ENCODE results near the gene KLHL2.
"Not testable (repeated sequence)": the region's sequence is repeated elsewhere in the genome, so short reads cannot be mapped to it uniquely, and the experiment has no call there.

KLHL2 gene

DNA sequence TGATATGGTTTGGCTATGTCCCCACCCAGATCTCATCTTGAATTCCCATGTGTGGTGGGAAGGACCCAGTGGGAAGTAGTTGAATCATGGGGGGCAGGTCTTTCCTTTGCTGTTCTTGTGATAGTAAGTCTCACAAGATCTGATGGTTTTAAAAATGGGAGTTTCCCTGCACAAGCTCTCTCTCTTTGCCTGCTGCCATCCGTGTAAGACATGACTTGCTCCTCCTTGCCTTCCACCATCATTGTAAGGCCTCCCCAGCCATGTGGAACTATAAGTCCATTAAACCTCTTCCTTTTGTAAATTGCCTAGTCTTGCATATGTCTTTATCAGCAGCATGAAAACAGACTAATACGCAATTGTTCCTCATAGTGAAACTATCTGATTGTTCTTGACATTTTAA is 66.1 kb downstream of the KLHL2 start:
- H3K9me3 ChIP-seq (ENCODE audit: low read length); H3K27me3 ChIP-seq (ENCODE audit: control insufficient read depth in 1 of 2, insufficient read depth in 2 of 2, low read length in 2 of 2); H3K4me1 ChIP-seq (ENCODE audit: insufficient read depth, low read length); H3K9ac ChIP-seq (ENCODE audit: low read length); H3K36me3 ChIP-seq (ENCODE audit: insufficient read depth, low read length); H3K27ac ChIP-seq (ENCODE audit: low read depth, low read length); H3K4me3 ChIP-seq (ENCODE audit: low read depth in 1 of 2, low read length in 2 of 2): not testable (repeated sequence)

DNA sequence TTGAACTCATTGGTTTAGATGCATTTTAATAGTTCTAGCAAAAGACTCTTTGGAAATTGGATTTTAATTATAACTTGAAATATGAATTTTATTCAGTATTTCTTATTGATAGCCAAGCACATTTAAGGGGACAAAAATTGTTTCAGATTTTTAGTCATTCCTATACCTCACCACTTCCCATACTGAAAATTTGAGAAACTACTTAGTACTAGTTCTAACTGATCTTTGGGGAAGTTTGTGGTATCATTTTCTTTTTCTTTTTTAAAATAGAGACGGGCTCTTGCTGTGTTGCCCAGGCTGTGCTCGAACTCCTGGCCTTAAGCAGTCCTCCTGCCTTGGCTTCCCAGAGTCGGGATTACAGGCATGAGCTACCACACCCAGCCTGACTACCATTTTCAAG is 68.0 kb downstream of the KLHL2 start:
- not testable (repeated sequence) for H3K36me3 ChIP-seq (ENCODE audit: insufficient read depth, low read length); H3K9me3 ChIP-seq (ENCODE audit: low read length); H3K27ac ChIP-seq (ENCODE audit: low read depth, low read length); H3K27me3 ChIP-seq (ENCODE audit: control insufficient read depth in 1 of 2, insufficient read depth in 2 of 2, low read length in 2 of 2); H3K4me3 ChIP-seq (ENCODE audit: low read depth in 1 of 2, low read length in 2 of 2); H3K9ac ChIP-seq (ENCODE audit: low read length); H3K4me1 ChIP-seq (ENCODE audit: insufficient read depth, low read length)

DNA sequence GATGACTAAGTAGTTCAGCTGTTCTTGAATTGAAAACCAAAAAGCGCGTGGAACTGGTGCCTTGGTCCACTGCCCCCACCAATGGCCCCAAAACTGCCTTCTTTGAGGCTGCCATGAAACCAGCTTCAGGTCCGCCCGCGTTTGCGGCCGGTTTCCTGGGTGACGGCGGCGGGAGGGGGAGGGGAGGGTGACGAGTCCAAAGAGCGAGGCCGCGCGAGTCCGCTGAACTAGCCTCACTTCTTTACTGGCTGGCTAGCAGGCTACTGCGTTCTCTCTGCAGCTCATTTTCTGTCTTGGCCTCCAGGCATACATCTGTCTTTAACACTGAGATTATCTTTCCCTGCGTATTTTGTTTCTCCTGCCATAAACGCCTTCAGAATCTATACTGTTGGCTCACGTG is 72.2 kb downstream of the KLHL2 start:
- H3K9ac ChIP-seq (ENCODE audit: low read length), result not testable (repeated sequence)

DNA sequence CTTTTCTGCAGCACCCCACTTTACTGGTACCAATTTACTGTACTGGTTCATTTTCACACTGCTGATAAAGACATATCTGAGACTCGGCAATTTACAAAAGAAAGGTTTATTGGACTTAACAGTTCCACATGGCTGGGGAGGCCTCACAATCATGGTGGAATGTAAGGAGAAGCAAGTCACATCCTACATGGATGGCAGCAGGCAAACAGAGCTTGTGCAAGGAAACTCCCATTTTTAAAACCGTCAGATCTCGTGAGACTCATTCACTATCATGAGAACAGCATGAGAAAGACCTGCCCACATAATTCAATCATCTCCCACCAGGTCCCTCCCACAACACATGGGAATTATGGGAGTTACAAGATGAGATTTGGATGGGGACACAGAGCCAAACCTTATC is 77.3 kb downstream of the KLHL2 start:
- H3K4me3 ChIP-seq (ENCODE audit: low read depth in 1 of 2, low read length in 2 of 2); H3K36me3 ChIP-seq (ENCODE audit: insufficient read depth, low read length); H3K9me3 ChIP-seq (ENCODE audit: low read length); H3K27ac ChIP-seq (ENCODE audit: low read depth, low read length); H3K4me1 ChIP-seq (ENCODE audit: insufficient read depth, low read length); H3K9ac ChIP-seq (ENCODE audit: low read length); H3K27me3 ChIP-seq (ENCODE audit: control insufficient read depth in 1 of 2, insufficient read depth in 2 of 2, low read length in 2 of 2): not testable (repeated sequence)

More for the DNA sequence above, 72.2 kb downstream of the KLHL2 start:
- H3K4me3 ChIP-seq (ENCODE audit: low read depth in 1 of 2, low read length in 2 of 2); H3K27ac ChIP-seq (ENCODE audit: low read depth, low read length); H3K27me3 ChIP-seq (ENCODE audit: control insufficient read depth in 1 of 2, insufficient read depth in 2 of 2, low read length in 2 of 2); H3K4me1 ChIP-seq (ENCODE audit: insufficient read depth, low read length); H3K36me3 ChIP-seq (ENCODE audit: insufficient read depth, low read length); H3K9me3 ChIP-seq (ENCODE audit: low read length): not testable (repeated sequence)

DNA sequence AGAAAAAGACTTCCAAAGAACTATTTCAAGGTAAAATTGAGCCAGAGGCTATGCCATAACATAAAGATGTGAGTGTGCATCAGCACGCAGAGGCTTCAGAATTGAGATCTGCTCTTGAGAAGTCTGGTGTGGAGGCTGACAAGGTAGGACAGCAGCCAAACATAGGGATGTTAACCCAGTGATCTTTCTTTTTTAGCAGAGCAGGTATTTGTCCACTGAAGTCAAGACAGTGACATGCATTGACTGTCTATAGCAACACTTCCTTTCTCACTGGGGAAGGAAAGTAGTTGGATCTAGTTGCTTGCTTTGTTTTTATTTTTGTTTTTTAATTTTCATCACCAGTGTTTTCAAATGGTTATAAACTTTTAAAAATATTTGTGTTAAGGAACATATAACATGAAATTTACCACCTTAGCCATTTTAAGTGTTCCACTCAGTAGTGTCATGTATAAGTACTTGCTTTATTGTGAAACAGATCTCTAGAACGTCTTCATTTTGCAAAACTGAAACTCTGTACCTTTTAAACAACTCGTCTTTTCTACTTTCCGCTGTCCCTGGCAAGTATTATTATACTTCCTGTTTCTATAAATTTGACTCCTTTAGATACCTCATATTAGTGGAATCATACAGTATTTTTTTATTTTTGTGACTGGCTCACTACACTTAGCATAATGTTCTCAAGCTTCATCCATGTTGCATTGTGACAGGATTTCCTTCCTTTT is 79.4 kb downstream of the KLHL2 start:
- not testable (repeated sequence) for H3K27me3 ChIP-seq (ENCODE audit: control insufficient read depth in 1 of 2, insufficient read depth in 2 of 2, low read length in 2 of 2); H3K9ac ChIP-seq (ENCODE audit: low read length); H3K36me3 ChIP-seq (ENCODE audit: insufficient read depth, low read length); H3K4me1 ChIP-seq (ENCODE audit: insufficient read depth, low read length); H3K4me3 ChIP-seq (ENCODE audit: low read depth in 1 of 2, low read length in 2 of 2); H3K27ac ChIP-seq (ENCODE audit: low read depth, low read length); H3K9me3 ChIP-seq (ENCODE audit: low read length)

DNA sequence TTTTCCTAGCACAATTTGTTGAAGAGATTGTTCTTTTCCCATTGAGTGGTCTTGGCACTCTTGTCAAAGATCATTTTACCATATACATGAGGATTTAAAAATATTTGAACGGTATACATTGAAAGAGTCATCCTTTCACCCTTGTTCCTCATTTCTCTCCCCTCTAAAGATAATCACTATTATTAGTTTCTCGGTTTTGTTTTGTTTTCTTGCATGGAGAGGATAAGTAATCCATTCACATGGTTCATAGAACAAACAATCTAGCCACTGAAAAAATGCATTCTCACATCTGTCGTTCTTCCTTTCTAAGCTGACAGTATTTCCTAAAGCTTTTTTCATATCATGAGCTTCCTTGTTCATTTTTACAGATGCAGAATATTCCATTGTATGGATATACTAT is 80.9 kb downstream of the KLHL2 start:
- Histone ChIP-seq H3K36me3 (ENCODE audit: insufficient read depth, low read length) (no peaks in the 10 kb centered on the region), H3K27ac (ENCODE audit: low read depth, low read length) (no peak overlapping the region), H3K9ac (ENCODE audit: low read length) (no peak overlapping the region), H3K4me1 (ENCODE audit: insufficient read depth, low read length) (no peaks in the 10 kb centered on the region), H3K9me3 (ENCODE audit: low read length) (no peaks in the 10 kb centered on the region), H3K27me3 (ENCODE audit: control insufficient read depth in 1 of 2, insufficient read depth in 2 of 2, low read length in 2 of 2) (no peaks in the 10 kb centered on the region), H3K4me3 (ENCODE audit: low read depth in 1 of 2, low read length in 2 of 2) (no peak overlapping the region)

DNA sequence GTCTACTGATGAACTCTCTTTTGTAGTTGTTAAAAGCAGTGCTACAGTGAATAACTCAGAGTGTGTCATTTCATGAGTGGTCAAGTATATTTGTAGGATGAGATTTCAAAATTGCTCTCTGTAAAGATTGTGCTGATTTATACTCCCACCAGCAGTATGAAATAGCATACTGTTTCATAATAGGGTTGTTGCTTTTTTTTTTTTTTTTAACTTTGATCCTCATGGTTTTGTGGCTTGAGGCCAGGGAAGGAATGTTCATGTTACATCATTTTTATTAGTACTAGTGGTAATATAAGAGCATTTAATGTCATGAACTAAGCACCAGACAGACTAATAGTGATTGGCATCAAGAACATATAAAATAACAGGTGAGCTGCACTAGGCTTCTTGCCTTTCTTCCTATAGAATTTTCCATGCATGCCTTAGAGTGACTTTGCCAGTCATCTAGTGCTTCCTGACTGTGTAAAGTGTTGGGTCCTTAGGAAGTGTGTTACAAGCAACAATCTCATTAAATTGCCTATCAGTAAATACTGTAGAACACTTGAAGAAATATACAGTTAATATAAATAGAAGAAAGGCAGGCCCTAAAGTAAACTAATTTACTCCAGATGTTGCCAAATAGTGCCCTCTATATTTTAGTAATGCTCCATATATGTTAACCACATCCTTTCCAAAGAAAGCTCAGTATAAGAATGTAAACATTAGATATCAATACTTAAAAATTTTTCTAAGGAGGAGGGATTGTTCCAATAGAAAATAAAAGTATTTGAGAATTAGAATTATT is 81.5 kb downstream of the KLHL2 start:
- no peaks in the 10 kb centered on the region for H3K9me3 ChIP-seq (ENCODE audit: low read length)

DNA sequence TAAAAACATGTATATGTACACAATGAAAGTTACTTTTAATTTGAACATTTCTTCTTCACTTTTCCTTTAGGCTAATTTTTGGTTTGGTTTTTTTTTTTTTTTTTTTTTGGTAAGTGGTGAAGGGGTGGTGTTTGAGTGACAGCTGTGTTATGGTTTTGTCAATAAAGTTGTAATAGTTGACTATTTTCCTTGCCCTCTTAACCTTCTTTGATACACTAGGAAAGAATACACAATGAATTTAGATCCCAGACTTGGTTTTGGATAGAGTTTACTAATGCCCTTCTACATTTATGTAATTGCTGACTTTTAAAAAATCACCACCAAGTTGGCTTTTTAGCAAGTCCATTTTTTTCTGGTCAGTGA is 82.0 kb downstream of the KLHL2 start:
- no peak overlapping the region for H3K27ac ChIP-seq (ENCODE audit: low read depth, low read length)
- no peak overlapping the region for H3K4me3 ChIP-seq (ENCODE audit: low read depth in 1 of 2, low read length in 2 of 2)
- no peaks in the 10 kb centered on the region for H3K36me3 ChIP-seq (ENCODE audit: insufficient read depth, low read length)

More for the DNA sequence above, 81.5 kb downstream of the KLHL2 start:
- no peaks in the 10 kb centered on the region for H3K4me1 ChIP-seq (ENCODE audit: insufficient read depth, low read length)
- H3K4me3 ChIP-seq (ENCODE audit: low read depth in 1 of 2, low read length in 2 of 2), result no peak overlapping the region
- no peaks in the 10 kb centered on the region for H3K27me3 ChIP-seq (ENCODE audit: control insufficient read depth in 1 of 2, insufficient read depth in 2 of 2, low read length in 2 of 2)
- no peak overlapping the region for H3K27ac ChIP-seq (ENCODE audit: low read depth, low read length)
- no peak overlapping the region for H3K9ac ChIP-seq (ENCODE audit: low read length)
- no peaks in the 10 kb centered on the region for H3K36me3 ChIP-seq (ENCODE audit: insufficient read depth, low read length)

DNA sequence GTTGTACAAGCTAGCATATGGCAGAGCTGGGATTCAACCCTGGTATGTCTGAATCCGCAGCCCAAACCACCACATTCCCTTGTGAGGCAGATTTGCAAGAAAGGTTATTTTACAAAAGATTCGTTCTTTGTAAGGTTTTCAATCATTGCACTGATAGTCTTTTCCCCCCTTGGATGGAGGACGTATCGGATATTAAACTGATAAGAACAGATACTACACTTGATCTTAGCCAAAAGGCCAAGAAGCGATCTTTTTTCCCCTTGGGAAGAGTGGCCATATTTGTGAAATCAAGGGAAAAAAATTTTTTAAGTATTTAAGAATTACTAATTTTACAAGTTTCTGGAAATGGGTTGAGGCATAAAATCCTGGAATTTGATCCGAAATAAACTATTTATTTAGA is 85.7 kb downstream of the KLHL2 start:
- Histone ChIP-seq H3K27me3 (ENCODE audit: control insufficient read depth in 1 of 2, insufficient read depth in 2 of 2, low read length in 2 of 2) (no peaks in the 10 kb centered on the region), H3K36me3 (ENCODE audit: insufficient read depth, low read length) (no peaks in the 10 kb centered on the region), H3K4me3 (ENCODE audit: low read depth in 1 of 2, low read length in 2 of 2) (no peak overlapping the region), H3K4me1 (ENCODE audit: insufficient read depth, low read length) (no peaks in the 10 kb centered on the region), H3K9me3 (ENCODE audit: low read length) (no peaks in the 10 kb centered on the region), H3K27ac (ENCODE audit: low read depth, low read length) (no peak overlapping the region), H3K9ac (ENCODE audit: low read length) (no peak overlapping the region)

More for the DNA sequence above, 82.0 kb downstream of the KLHL2 start:
- Histone ChIP-seq H3K27me3 (ENCODE audit: control insufficient read depth in 1 of 2, insufficient read depth in 2 of 2, low read length in 2 of 2) (no peaks in the 10 kb centered on the region), H3K4me1 (ENCODE audit: insufficient read depth, low read length) (no peaks in the 10 kb centered on the region), H3K9ac (ENCODE audit: low read length) (no peak overlapping the region), H3K9me3 (ENCODE audit: low read length) (no peaks in the 10 kb centered on the region)

DNA sequence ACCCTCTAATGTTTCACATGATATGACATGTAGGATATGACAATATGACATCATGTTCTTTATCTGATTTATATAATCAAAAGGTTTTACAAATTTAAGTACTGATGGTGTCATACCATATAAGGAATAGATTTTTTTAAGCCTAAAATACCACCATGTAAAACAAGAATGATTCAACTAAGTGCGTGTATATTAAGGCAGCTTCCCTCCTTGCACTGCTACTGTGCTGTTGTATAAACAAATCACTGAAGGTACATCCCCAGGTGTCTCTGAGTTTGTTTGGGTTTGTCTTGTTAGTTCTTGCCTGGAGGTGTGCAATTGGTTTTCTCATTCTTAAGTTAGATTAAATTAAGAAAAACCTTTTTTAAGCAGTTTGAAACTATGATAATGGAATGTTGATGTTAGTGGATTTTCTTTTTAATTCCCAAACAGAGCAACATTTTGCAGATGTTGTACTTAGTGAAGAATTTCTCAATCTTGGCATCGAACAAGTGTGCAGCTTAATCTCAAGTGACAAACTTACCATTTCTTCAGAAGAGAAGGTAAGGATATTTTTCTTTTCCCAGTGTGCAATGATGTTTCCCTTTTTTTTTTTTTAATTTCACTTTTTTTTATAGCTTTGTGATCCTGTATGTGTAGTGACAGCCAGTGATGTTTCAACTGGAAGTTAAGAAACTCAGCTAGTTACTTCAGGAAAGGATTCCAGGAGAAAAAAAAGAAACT is 86.7 kb downstream of the KLHL2 start:
- Histone ChIP-seq H3K9me3 (ENCODE audit: low read length) (no peaks in the 10 kb centered on the region), H3K36me3 (ENCODE audit: insufficient read depth, low read length) (no peaks in the 10 kb centered on the region), H3K27ac (ENCODE audit: low read depth, low read length) (no peak overlapping the region), H3K27me3 (ENCODE audit: control insufficient read depth in 1 of 2, insufficient read depth in 2 of 2, low read length in 2 of 2) (no peaks in the 10 kb centered on the region), H3K4me1 (ENCODE audit: insufficient read depth, low read length) (no peaks in the 10 kb centered on the region), H3K4me3 (ENCODE audit: low read depth in 1 of 2, low read length in 2 of 2) (no peak overlapping the region), H3K9ac (ENCODE audit: low read length) (no peak overlapping the region)

DNA sequence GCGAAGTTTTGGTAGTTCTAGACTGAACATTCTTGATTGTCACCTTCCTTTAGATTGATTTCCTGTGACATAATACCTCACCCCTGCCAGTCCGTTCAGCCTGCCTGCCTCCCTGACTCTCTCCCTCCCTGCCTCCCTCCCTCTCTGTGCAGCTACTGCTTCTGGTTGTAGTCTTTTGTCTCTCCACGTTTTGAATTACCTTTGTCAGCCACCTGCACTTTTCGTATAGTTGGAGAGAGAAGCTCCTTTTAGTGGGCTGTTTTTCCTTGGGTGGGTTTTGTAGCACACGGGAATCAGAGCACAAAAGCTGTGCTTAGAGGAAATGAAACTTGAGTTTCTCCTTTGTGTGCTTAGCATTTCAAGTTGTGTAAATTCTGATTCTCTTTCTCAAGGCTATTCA is 87.5 kb downstream of the KLHL2 start:
- Histone ChIP-seq H3K27ac (ENCODE audit: low read depth, low read length) (no peak overlapping the region), H3K4me3 (ENCODE audit: low read depth in 1 of 2, low read length in 2 of 2) (no peak overlapping the region), H3K27me3 (ENCODE audit: control insufficient read depth in 1 of 2, insufficient read depth in 2 of 2, low read length in 2 of 2) (no peaks in the 10 kb centered on the region), H3K9ac (ENCODE audit: low read length) (no peak overlapping the region), H3K9me3 (ENCODE audit: low read length) (no peaks in the 10 kb centered on the region), H3K4me1 (ENCODE audit: insufficient read depth, low read length) (no peaks in the 10 kb centered on the region), H3K36me3 (ENCODE audit: insufficient read depth, low read length) (no peaks in the 10 kb centered on the region)

Data from muscle layer of colon (tissue), 2 donors.